HepG2 (cell line): Measurements from ENCODE around the gene ANKRD18B.
"Not testable (repeated sequence)": the region's sequence is repeated elsewhere in the genome, so short reads cannot be mapped to it uniquely, and the experiment has no call there.

Experiments used
- BHLHE40 ChIP-seq: IDR thresholded peaks from 2 replicates; pipeline ENCODE4 v1.6.1; 2011; ENCODE audit warnings: low read length, improper control_type of control experiment
- CAMTA2 ChIP-seq: sonication (generic); formaldehyde crosslinking; IDR thresholded peaks from 2 replicates; pipeline ENCODE4 v1.4.0; 2020; ENCODE audit warnings: mild to moderate bottlenecking, missing genetic modification reagents, borderline replicate concordance
- CTCF ChIP-seq: sonication (generic); formaldehyde crosslinking; IDR thresholded peaks from 2 replicates; pipeline ENCODE4 v1.5.0; 2020; ENCODE audit warnings: mild to moderate bottlenecking, missing genetic modification reagents, moderate library complexity
- EZH2 ChIP-seq: conservative IDR thresholded peaks from 2 replicates; pipeline ENCODE4 v1.6.1; 2012; ENCODE audit warnings: mild to moderate bottlenecking, low read depth, low read length, moderate library complexity
- HDAC2 ChIP-seq: sonication (generic); formaldehyde crosslinking; IDR thresholded peaks from 2 replicates; pipeline ENCODE4 v1.4.0; 2020; ENCODE audit warnings: missing genetic modification reagents
- IKZF4 ChIP-seq: sonication (generic); formaldehyde crosslinking; IDR thresholded peaks from 2 replicates; pipeline ENCODE4 v1.5.1; 2020; ENCODE audit warnings: borderline replicate concordance, mild to moderate bottlenecking, low read depth, missing genetic modification reagents; ENCODE audit errors: not compliant biosample characterization
- MAX ChIP-seq: IDR thresholded peaks from 2 replicates; pipeline ENCODE4 v1.6.1; 2012; ENCODE audit warnings: inconsistent platforms
- POLR2A ChIP-seq, 2 experiments: IDR thresholded peaks; 2 replicates each; pipeline ENCODE4 v1.6.1; 2011; ENCODE audit warnings: low read depth in 2 of 2, low read length in 2 of 2, mild to moderate bottlenecking in 1 of 2, moderate library complexity in 1 of 2; ENCODE audit not compliant: insufficient read depth in 1 of 2
- ZFAT ChIP-seq: sonication (generic); formaldehyde crosslinking; conservative IDR thresholded peaks from 2 replicates; pipeline ENCODE4 v1.8.1; 2023; ENCODE audit warnings: missing genetic modification reagents, inconsistent platforms
- ZNF121 ChIP-seq: sonication (generic); formaldehyde crosslinking; IDR thresholded peaks from 2 replicates; pipeline ENCODE4 v1.5.0; 2020; ENCODE audit warnings: mild to moderate bottlenecking, missing genetic modification reagents
- ZNF24 ChIP-seq: fragments of 450-650 bp; IDR thresholded peaks from 2 replicates; pipeline ENCODE4 v1.6.1; 2017; ENCODE audit warnings: antibody characterized with exemption, mild to moderate bottlenecking
- ZNF280D ChIP-seq: sonication (generic); formaldehyde crosslinking; IDR thresholded peaks from 2 replicates; pipeline ENCODE4 v1.5.1; 2020; ENCODE audit warnings: mild to moderate bottlenecking, missing genetic modification reagents

GRCh38 chr9:33567776-33568175 is 43.7 kb downstream of the ANKRD18B start:
- TF ChIP-seq CAMTA2 (CRISPR knock-in tag); HDAC2; BHLHE40; ZNF280D (CRISPR knock-in tag); IKZF4 (CRISPR knock-in tag); MAX; ZNF24; ZNF121 (CRISPR knock-in tag); ZFAT (CRISPR knock-in tag); POLR2A (IDR thresholded peaks at IDR 0.05; ENCODE audit: insufficient read depth in 1 of 2, low read depth in 2 of 2, low read length in 2 of 2); CTCF; EZH2: not testable (repeated sequence)
